Measurements from ENCODE around the gene PEX11G. TPM values are rescaled to one million over a fixed set of nuclear protein-coding genes. Genes with fewer than 3 reads are reported as not detected.

PEX11G gene
- total and polyA plus RNA-seq, 2 experiments from 2014 or later: 2.2 TPM

GRCh38 chr19:7429638-7430282 is 59.1 kb downstream of the PEX11G start:
- Histone ChIP-seq H4K20me1 (replicated peaks; ENCODE audit: insufficient read depth) (peaks cover 8% of the 10 kb centered on the region; the same call in 1 of the 2 replicates), H2AFZ (no peak overlapping the region), H3K4me3 (no peak overlapping the region), H3K4me2 (no peak overlapping the region), H3K4me1 (ENCODE audit: insufficient read depth) (no peaks in the 10 kb centered on the region), H3F3A (replicated peaks; ENCODE audit: low read depth) (no peaks in the 10 kb centered on the region), H3K27me3 (ENCODE audit: insufficient read depth) (no peaks in the 10 kb centered on the region), H3K9me2 (ENCODE audit: insufficient read depth) (no peaks in the 10 kb centered on the region), H3K36me3 (ENCODE audit: insufficient read depth) (no peaks in the 10 kb centered on the region), H3K27ac (ENCODE audit: low read depth) (no peak overlapping the region), H3K79me2 (replicated peaks; ENCODE audit: insufficient read depth) (peaks cover 13% of the 10 kb centered on the region; the same call in 1 of the 2 replicates)
- TF ChIP-seq ETS1 (IDR thresholded peaks at IDR 0.05): no peak
- Mint-ChIP-seq H3K36me3 (ENCODE audit: low read depth) (no peaks in the 10 kb centered on the region), H3K4me1 (no peaks in the 10 kb centered on the region), H3K4me3 (no peak overlapping the region), H3K27ac (no peak overlapping the region), H3K27me3 (ENCODE audit: insufficient read depth, low read depth, poor library complexity) (no peaks in the 10 kb centered on the region), H3K9me3 (no peaks in the 10 kb centered on the region)
- no peak for DNase-seq (ENCODE audit: low spot score)
- no peak for ATAC-seq

GRCh38 chr19:7428651-7429113 is 60.2 kb downstream of the PEX11G start:
- H2AFZ ChIP-seq: no peak overlapping the region
- DNase-seq (ENCODE audit: low spot score) (no peak), ATAC-seq (no peak)
- no peaks in the 10 kb centered on the region for H3K4me1 ChIP-seq (ENCODE audit: insufficient read depth)
- H3K9me2 ChIP-seq (ENCODE audit: insufficient read depth): no peaks in the 10 kb centered on the region
- Mint-ChIP-seq H3K4me1 (no peaks in the 10 kb centered on the region), H3K27ac (no peak overlapping the region), H3K36me3 (ENCODE audit: low read depth) (no peaks in the 10 kb centered on the region), H3K9me3 (no peaks in the 10 kb centered on the region), H3K27me3 (ENCODE audit: insufficient read depth, low read depth, poor library complexity) (no peaks in the 10 kb centered on the region), H3K4me3 (no peak overlapping the region)
- peaks cover 13% of the 10 kb centered on the region; the same call in 1 of the 2 replicates for H3K79me2 ChIP-seq (replicated peaks; ENCODE audit: insufficient read depth)
- H3K4me2 ChIP-seq: no peak overlapping the region
- peaks cover 8% of the 10 kb centered on the region; the same call in 1 of the 2 replicates for H4K20me1 ChIP-seq (replicated peaks; ENCODE audit: insufficient read depth)
- H3K27me3 ChIP-seq (ENCODE audit: insufficient read depth): no peaks in the 10 kb centered on the region
- H3K4me3 ChIP-seq: no peak overlapping the region
- no peak overlapping the region for H3K27ac ChIP-seq (ENCODE audit: low read depth)
- no peaks in the 10 kb centered on the region for H3K36me3 ChIP-seq (ENCODE audit: insufficient read depth)
- no peaks in the 10 kb centered on the region for H3F3A ChIP-seq (replicated peaks; ENCODE audit: low read depth)
- TF ChIP-seq STAT1 (IDR thresholded peaks at IDR 0.05; ENCODE audit: unreplicated experiment): no peak
- TF ChIP-seq ZNF331 (CRISPR knock-in tag; IDR thresholded peaks at IDR 0.05; ENCODE audit: low read depth): no peak
- TF ChIP-seq EZH2phosphoT487 (IDR thresholded peaks at IDR 0.05; ENCODE audit: unreplicated experiment): no peak
- TF ChIP-seq ZNF462 (CRISPR knock-in tag; IDR thresholded peaks at IDR 0.05): no peak
- TF ChIP-seq JUNB (IDR thresholded peaks at IDR 0.05; ENCODE audit: unreplicated experiment): no peak
- no peak for TF ChIP-seq ZNF114 (CRISPR knock-in tag; IDR thresholded peaks at IDR 0.05)
- no peak for TF ChIP-seq POLR2AphosphoS5 (IDR thresholded peaks at IDR 0.05; ENCODE audit: low read depth)
- TF ChIP-seq CTCF (conservative IDR thresholded peaks at IDR 0.05; ENCODE audit: low read depth in 2 of 2): no peak
- no peak for TF ChIP-seq CREB1 (CRISPR knock-in tag; IDR thresholded peaks at IDR 0.05; ENCODE audit: low read depth)

Data from GM23338 (cell line).